ENCODE measurements around the gene FOCAD.

Gene FOCAD

DNA sequence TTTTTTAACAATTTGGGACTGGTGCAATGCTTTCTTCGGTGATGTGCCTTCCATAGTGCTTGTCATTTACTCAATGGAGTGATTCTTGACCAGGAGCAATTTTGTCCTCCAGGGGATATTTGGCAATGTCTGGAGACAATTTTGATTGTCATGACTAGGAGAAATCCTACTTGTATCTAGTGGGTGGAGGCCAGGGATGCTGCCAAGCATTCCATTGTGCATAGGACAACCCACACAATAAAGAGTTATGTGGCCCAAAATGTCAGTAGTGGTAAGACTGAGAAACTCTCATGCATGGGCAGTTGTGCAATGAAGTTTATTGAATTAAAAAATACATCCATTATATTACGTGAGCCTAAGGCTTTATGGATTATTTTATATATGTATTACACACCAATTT lies 70.5 kb downstream of the FOCAD start:
- TF ChIP-seq, protein P1, sequence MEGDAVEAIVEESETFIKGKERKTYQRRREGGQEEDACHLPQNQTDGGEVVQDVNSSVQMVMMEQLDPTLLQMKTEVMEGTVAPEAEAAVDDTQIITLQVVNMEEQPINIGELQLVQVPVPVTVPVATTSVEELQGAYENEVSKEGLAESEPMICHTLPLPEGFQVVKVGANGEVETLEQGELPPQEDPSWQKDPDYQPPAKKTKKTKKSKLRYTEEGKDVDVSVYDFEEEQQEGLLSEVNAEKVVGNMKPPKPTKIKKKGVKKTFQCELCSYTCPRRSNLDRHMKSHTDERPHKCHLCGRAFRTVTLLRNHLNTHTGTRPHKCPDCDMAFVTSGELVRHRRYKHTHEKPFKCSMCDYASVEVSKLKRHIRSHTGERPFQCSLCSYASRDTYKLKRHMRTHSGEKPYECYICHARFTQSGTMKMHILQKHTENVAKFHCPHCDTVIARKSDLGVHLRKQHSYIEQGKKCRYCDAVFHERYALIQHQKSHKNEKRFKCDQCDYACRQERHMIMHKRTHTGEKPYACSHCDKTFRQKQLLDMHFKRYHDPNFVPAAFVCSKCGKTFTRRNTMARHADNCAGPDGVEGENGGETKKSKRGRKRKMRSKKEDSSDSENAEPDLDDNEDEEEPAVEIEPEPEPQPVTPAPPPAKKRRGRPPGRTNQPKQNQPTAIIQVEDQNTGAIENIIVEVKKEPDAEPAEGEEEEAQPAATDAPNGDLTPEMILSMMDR (IDR thresholded peaks at IDR 0.05; ENCODE audit: low read depth, low read length, poor library complexity, severe bottlenecking), result no peak
- no peak for TF ChIP-seq EZH2phosphoT487 (IDR thresholded peaks at IDR 0.05; ENCODE audit: borderline replicate concordance, low read length)
- Histone ChIP-seq H4K20me1 (ENCODE audit: control insufficient read depth, insufficient read depth, low read depth, low read length) (no peaks in the 10 kb centered on the region), H3K4me1 (ENCODE audit: control insufficient read depth, low read length) (peaks cover 19% of the 10 kb centered on the region), H3K79me2 (ENCODE audit: control insufficient read depth, low read length) (no peaks in the 10 kb centered on the region), H3K27ac (ENCODE audit: low read depth, low read length) (no peak overlapping the region), H3K9me2 (replicated peaks; ENCODE audit: control insufficient read depth, low read length) (no peaks in the 10 kb centered on the region), H3K9me3 (ENCODE audit: control insufficient read depth, insufficient read depth, low read length) (no peaks in the 10 kb centered on the region), H3K36me3 (ENCODE audit: control insufficient read depth, low read length) (no peaks in the 10 kb centered on the region), H3K4me2 (ENCODE audit: low read length) (no peak overlapping the region), H3F3A (ENCODE audit: control insufficient read depth, insufficient read depth) (no peaks in the 10 kb centered on the region), H3K4me3 (ENCODE audit: low read length) (no peak overlapping the region), H3K27me3 (ENCODE audit: control insufficient read depth, low read length) (no peaks in the 10 kb centered on the region)

DNA sequence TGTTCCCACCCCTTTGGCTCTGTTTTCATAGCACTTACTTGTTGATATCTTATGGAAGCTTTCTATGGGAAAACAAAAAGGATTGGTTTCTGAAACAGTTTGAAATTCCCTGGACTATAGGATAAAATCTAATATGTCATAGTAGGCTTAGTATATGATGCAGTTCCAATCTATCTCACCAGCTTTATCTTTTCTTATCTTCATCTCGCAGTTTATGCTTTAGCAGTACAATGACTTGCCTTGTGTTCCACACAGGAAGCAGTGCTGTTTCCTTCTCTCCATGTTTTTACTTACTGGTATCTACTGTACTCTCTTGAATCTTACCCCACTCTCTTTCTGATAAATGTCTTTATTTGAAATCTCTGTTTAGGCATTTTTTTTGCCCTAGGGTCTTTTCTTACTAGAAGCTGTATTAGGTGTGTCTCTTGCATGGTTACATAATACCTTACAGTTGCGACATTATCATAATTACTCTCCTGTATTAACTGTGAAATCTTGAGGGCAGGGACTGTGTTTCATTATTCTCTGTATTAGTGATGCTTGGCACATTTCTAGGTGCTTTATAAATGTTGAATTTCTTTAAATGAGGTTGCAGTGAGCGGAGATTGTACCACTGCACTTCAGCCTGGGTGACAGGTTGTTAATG lies 76.3 kb downstream of the FOCAD start:
- no peaks in the 10 kb centered on the region for H3K9me2 ChIP-seq (replicated peaks; ENCODE audit: control insufficient read depth, low read length)
- no peak overlapping the region for H3K4me3 ChIP-seq (ENCODE audit: low read length)
- no peaks in the 10 kb centered on the region for H3K36me3 ChIP-seq (ENCODE audit: control insufficient read depth, low read length)
- no peaks in the 10 kb centered on the region for H3K27me3 ChIP-seq (ENCODE audit: control insufficient read depth, low read length)
- no peaks in the 10 kb centered on the region for H3K79me2 ChIP-seq (ENCODE audit: control insufficient read depth, low read length)
- H3K4me2 ChIP-seq (ENCODE audit: low read length), result no peak overlapping the region
- no peaks in the 10 kb centered on the region for H3K9me3 ChIP-seq (ENCODE audit: control insufficient read depth, insufficient read depth, low read length)
- H3F3A ChIP-seq (ENCODE audit: control insufficient read depth, insufficient read depth), result no peaks in the 10 kb centered on the region
- H3K4me1 ChIP-seq (ENCODE audit: control insufficient read depth, low read length), result peaks cover 8% of the 10 kb centered on the region
- H3K27ac ChIP-seq (ENCODE audit: low read depth, low read length), result no peak overlapping the region
- TF ChIP-seq EZH2phosphoT487 (IDR thresholded peaks at IDR 0.05; ENCODE audit: borderline replicate concordance, low read length), result no peak
- TF ChIP-seq, protein P1 (IDR thresholded peaks at IDR 0.05; ENCODE audit: low read depth, low read length, poor library complexity, severe bottlenecking), result no peak
- no peaks in the 10 kb centered on the region for H4K20me1 ChIP-seq (ENCODE audit: control insufficient read depth, insufficient read depth, low read depth, low read length)

DNA sequence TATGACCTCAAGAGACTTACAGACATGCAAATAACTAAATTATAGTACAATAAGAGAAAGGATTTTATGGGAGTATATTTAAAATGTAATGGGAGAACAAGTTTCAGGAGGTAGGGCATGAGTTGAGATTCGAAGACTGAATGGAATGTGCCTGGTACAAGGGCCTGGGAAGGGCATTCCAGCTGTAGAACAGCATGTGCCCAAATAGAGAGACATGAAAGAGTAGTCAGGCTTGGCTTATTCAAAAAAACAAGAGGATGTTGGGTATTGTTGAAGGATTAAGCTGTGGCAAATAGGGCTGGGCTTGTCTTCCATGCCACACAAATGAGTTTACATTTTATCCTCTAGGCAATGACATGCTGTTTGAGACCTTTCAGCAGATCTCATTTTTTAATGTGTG lies 86.9 kb downstream of the FOCAD start:
- Histone ChIP-seq H3K27me3 (ENCODE audit: control insufficient read depth, low read length) (no peaks in the 10 kb centered on the region), H4K20me1 (ENCODE audit: control insufficient read depth, insufficient read depth, low read depth, low read length) (no peaks in the 10 kb centered on the region), H3K9me2 (replicated peaks; ENCODE audit: control insufficient read depth, low read length) (no peaks in the 10 kb centered on the region), H3K4me2 (ENCODE audit: low read length) (no peak overlapping the region), H3K9me3 (ENCODE audit: control insufficient read depth, insufficient read depth, low read length) (no peaks in the 10 kb centered on the region), H3K36me3 (ENCODE audit: control insufficient read depth, low read length) (0 out of 2 replicates have a peak, but pooled peaks cover 5% of the 10 kb centered on the region), H3K4me1 (ENCODE audit: control insufficient read depth, low read length) (no peaks in the 10 kb centered on the region), H3K79me2 (ENCODE audit: control insufficient read depth, low read length) (no peaks in the 10 kb centered on the region), H3K4me3 (ENCODE audit: low read length) (no peak overlapping the region), H3F3A (ENCODE audit: control insufficient read depth, insufficient read depth) (no peaks in the 10 kb centered on the region), H3K27ac (ENCODE audit: low read depth, low read length) (no peak overlapping the region)
- TF ChIP-seq, protein P1 (IDR thresholded peaks at IDR 0.05; ENCODE audit: low read depth, low read length, poor library complexity, severe bottlenecking), result no peak
- no peak for TF ChIP-seq EZH2phosphoT487 (IDR thresholded peaks at IDR 0.05; ENCODE audit: borderline replicate concordance, low read length)

Measured in DOHH2 (cell line).